Stomach smooth muscle (tissue), 2 donors: ENCODE data around the gene TRIM72.
"Not testable (repeated sequence)": the region's sequence is repeated elsewhere in the genome, so short reads cannot be mapped to it uniquely, and the experiment has no call there.

Experiments
- H3K27ac ChIP-seq: one replicate; pipeline ENCODE4 v1.7.0; 2013; ENCODE audit warnings: mild to moderate bottlenecking, low read length, inconsistent platforms
- H3K27me3 ChIP-seq, 2 donors: one replicate each; pipeline ENCODE4 v1.7.0; 2013; ENCODE audit warnings: low read length in 2 of 2; ENCODE audit not compliant: insufficient read depth in 2 of 2, control insufficient read depth in 1 of 2
- H3K36me3 ChIP-seq, 2 donors: one replicate each; pipeline ENCODE4 v1.7.0; 2013; ENCODE audit warnings: low read length in 2 of 2; ENCODE audit not compliant: control insufficient read depth in 2 of 2, insufficient read depth in 2 of 2
- H3K4me1 ChIP-seq: one replicate; pipeline ENCODE4 v1.7.0; 2013; ENCODE audit warnings: low read length; ENCODE audit not compliant: control insufficient read depth, insufficient read depth
- H3K4me3 ChIP-seq, 2 donors: one replicate each; pipeline ENCODE4 v1.7.0; 2013; ENCODE audit warnings: low read length in 2 of 2
- H3K9ac ChIP-seq, 2 donors: one replicate each; pipeline ENCODE4 v1.7.0; 2013; ENCODE audit warnings: low read length in 2 of 2, mild to moderate bottlenecking in 1 of 2
- H3K9me3 ChIP-seq, 2 donors: one replicate each; pipeline ENCODE4 v1.7.0; 2013; ENCODE audit warnings: low read length in 2 of 2; ENCODE audit not compliant: control insufficient read depth in 2 of 2
- donor health status: healthy.
- donor health status: Pancreatic carcinoma.

TRIM72 gene, protein sequence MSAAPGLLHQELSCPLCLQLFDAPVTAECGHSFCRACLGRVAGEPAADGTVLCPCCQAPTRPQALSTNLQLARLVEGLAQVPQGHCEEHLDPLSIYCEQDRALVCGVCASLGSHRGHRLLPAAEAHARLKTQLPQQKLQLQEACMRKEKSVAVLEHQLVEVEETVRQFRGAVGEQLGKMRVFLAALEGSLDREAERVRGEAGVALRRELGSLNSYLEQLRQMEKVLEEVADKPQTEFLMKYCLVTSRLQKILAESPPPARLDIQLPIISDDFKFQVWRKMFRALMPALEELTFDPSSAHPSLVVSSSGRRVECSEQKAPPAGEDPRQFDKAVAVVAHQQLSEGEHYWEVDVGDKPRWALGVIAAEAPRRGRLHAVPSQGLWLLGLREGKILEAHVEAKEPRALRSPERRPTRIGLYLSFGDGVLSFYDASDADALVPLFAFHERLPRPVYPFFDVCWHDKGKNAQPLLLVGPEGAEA

DNA sequence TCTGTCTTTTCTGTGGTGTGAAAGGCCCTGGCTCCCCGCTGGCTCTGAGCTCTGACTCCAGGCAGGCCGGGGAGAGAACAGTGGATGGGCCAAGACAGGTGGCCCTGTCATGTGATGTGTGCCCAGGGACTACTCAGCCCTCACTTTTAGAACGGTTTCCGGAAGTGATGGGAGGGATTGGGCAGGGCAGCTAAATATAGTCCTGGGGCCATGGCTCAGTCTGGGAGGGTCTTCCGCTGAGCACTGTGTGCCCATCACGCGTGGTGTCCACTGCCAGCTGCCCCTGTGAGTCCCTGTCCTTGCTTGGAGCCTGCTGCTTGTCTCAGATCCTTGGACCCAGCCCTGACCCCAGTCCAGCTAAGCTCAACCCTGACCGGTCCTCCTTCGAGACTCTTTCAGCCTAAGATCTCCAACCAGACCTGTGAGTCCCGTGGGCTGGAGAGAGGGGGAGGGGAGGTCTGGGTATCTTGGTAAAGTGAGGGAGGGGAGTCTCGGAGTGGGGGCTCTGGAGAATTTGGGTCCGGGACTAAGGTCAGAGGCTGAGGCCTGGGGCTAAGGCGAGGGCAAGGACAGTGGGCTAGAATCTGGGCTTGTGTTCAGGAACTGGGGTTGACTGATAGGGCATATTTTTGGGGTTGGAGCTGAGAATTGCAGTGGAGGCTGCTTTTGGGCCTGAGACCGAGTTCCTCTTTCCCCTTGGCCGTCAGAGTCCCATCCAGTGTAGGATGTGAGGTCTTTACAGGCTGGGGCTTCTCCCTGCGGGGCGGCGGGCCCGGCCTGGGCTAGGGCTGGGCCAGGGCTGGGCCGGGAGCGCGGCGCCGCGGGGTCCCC is at the start of gene TRIM72:
Gene TRIM72 (plus strand): TSS at position 243 of the 831 bp plus-strand sequence. CDS start 620 bp downstream, outside the sequence.
- H3K9ac ChIP-seq = no peak within 1 kb of the TSS
- H3K4me3 ChIP-seq = peak within 1 kb of the TSS; percentile 58 to 67
- H3K9me3 ChIP-seq = no peaks in the 10 kb centered on the region
- H3K27me3 ChIP-seq = peaks cover 34 to 45% of the 10 kb centered on the region in 2 donors
- H3K27ac ChIP-seq = no peak within 1 kb of the TSS
- H3K36me3 ChIP-seq = no peaks in the 10 kb centered on the region
- peaks cover 28% of the 10 kb centered on the region for H3K4me1 ChIP-seq

DNA sequence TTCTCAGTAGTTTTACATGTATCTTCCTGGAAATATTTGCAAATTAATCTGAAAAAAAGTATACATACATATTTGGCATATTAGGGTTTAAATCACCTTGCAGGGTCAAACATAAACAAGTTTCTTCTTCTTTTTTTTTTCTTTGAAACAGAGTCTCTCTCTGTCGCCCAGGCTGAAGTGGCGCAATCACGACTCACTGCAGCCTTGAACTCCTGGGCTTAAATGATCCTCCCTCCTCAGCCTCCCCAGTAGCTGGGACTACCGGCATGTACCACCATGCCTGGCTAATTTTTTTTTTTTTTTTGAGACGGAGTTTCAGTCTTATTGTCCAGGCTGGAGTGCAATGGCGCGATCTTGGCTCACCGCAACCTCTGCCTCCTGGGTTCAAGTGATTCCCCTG is 46.6 kb upstream of the TRIM72 start:
- Histone ChIP-seq H3K27ac (no peak overlapping the region), H3K27me3 (no peaks in the 10 kb centered on the region), H3K36me3 (no peaks in the 10 kb centered on the region), H3K9ac (no peak overlapping the region), H3K4me1 (no peaks in the 10 kb centered on the region), H3K4me3 (no peak overlapping the region), H3K9me3 (no peaks in the 10 kb centered on the region)

DNA sequence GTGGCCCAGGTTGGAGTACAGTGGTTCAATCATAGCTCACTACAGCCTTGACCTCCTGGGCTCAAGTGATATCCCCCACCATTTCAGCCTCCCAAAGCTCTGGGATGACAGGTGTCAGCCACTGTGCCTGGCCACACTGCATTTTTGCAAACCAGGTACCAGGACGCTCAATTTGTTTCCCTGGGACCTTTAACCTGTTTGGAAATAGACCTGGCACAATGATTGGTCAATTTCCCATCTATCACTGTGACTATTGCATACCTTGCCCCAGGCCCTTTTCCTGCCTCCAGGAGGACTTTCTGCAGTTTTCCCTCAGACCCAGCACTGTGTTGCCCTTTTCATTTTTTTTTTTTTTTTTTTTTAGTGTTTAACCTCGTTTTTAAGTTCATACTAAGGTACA is 45.1 kb upstream of the TRIM72 start:
- no peak overlapping the region for H3K9ac ChIP-seq
- no peaks in the 10 kb centered on the region for H3K9me3 ChIP-seq

DNA sequence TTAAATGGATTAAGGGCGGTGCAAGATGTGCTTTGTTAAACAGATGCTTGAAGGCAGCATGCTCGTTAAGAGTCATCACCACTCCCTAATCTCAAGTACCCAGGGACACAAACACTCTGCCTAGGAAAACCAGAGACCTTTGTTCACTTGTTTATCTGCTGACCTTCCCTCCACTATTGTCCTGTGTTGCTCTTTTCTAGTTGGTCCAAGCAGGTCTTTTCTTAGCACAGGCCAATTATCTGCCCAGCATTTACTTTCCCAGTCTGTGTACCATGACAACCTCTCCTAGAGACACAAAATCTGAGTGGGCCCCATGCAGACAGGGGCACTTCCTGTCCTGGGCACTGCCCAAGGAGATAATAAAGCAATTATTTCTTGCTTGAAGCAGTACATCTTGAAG is 43.9 kb upstream of the TRIM72 start:
- not testable (repeated sequence) for H3K27ac ChIP-seq, H3K36me3 ChIP-seq

More for the DNA sequence above, 45.1 kb upstream of the TRIM72 start:
- no peaks in the 10 kb centered on the region for H3K27me3 ChIP-seq
- no peaks in the 10 kb centered on the region for H3K4me1 ChIP-seq
- H3K27ac ChIP-seq = no peak overlapping the region
- no peak overlapping the region for H3K4me3 ChIP-seq
- no peaks in the 10 kb centered on the region for H3K36me3 ChIP-seq

DNA sequence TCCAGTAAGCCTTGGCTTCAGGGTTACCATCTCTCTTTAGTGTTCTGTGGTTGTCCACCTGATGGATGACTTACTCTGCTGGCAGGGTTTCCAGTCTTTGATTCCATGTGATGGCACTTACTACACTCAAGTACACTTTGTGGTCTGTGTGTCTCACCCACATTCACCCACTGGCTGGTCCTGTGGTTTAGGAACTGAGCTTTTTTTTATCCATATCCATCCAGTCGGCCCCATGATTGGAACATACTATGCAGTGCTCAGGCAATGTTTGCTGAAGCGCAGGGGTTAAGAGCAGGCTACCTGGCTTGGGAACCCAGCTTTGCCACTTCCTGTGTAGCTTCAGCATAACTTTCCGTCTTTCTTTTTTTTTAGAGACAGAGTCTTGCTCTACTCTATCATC is 36.8 kb upstream of the TRIM72 start:
- Histone ChIP-seq H3K4me1 (peaks cover 20% of the 10 kb centered on the region), H3K4me3 (no peak overlapping the region), H3K9me3 (no peaks in the 10 kb centered on the region), H3K9ac (no peak overlapping the region), H3K36me3 (no peaks in the 10 kb centered on the region), H3K27me3 (no peaks in the 10 kb centered on the region), H3K27ac (no peak overlapping the region)

More for the DNA sequence above, 43.9 kb upstream of the TRIM72 start:
- not testable (repeated sequence) for H3K9ac ChIP-seq, H3K9me3 ChIP-seq, H3K27me3 ChIP-seq, H3K4me1 ChIP-seq, H3K4me3 ChIP-seq

DNA sequence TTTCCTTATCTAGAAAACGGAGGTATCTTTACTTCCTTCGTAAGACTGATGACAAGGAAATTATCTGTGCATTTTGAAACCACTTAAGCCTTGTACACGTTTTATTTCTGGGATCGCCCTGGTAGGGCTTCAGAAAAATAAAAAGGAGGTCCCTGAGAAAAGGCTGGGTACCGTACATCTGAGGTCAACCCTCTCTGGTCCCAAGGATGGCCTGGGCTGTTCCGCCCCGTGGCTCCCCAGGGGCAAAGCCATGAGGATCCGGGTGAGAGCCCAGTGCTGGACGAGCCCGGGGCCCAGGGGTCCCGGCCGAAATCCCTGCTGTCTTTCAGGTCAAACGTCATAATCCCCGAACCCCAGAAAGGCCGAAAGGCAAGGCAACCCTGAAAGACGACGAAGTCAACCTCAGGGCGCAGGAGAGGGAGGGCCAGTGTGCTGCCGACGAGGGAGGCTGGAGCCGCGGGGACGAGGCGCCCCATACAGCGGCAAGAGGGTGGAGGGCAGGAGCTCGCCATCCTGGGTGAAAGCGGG is 34.6 kb upstream of the TRIM72 start:
- Histone ChIP-seq H3K36me3 (peaks cover 13 to 14% of the 10 kb centered on the region in 2 donors), H3K4me1 (peaks cover 36% of the 10 kb centered on the region), H3K27me3 (no peaks in the 10 kb centered on the region), H3K27ac (peak overlapping the region; percentile 93), H3K9me3 (no peaks in the 10 kb centered on the region), H3K4me3 (peak overlapping the region; percentile 92), H3K9ac (peak overlapping the region; percentile 92 to 96)

DNA sequence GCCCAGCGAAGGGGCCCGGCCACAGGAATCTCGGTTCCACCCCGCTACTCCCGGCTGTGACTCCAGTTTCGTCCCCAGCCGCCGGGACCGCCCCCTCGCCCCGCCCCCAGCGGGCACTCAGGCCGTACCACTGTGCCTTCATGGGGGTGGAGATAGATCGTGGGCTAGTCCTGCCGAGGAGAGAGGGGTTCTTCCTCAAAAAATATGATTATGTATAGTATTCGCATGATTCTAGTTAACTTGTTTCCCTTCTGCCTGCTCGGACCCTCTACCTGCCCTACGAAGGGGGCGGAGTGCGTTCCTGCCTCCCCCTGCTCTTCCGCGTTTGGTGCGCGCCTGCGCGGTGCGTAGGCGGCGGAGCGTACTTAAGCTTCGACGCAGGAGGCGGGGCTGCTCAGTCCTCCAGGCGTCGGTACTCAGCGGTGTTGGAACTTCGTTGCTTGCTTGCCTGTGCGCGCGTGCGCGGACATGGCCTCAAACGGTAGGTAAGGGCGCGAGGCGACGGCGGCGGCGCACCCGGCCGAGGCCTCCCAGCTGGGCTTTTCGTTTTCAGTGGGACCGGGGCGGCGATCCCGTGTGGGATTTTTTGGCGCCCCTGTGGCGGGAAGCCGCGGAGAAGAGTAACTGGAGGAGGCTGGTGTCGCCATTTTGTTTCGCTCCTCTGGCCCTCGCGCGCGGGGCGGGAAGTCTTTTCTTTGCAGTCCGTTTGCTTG is 34.0 kb upstream of the TRIM72 start, which contains the start of gene FUS:
Gene FUS (plus strand): TSS at position 393 of the 713 bp plus-strand sequence. CDS start 76 bp downstream, at position 469.
- H3K27me3 ChIP-seq = no peaks in the 10 kb centered on the region
- H3K4me1 ChIP-seq = peaks cover 36% of the 10 kb centered on the region
- peak within 1 kb of the TSS; percentile 92 to 96 for H3K9ac ChIP-seq
- H3K27ac ChIP-seq = peak within 1 kb of the TSS; percentile 93
- peaks cover 13 to 16% of the 10 kb centered on the region in 2 donors for H3K36me3 ChIP-seq
- no peaks in the 10 kb centered on the region for H3K9me3 ChIP-seq
- H3K4me3 ChIP-seq = peak within 1 kb of the TSS; percentile 92

DNA sequence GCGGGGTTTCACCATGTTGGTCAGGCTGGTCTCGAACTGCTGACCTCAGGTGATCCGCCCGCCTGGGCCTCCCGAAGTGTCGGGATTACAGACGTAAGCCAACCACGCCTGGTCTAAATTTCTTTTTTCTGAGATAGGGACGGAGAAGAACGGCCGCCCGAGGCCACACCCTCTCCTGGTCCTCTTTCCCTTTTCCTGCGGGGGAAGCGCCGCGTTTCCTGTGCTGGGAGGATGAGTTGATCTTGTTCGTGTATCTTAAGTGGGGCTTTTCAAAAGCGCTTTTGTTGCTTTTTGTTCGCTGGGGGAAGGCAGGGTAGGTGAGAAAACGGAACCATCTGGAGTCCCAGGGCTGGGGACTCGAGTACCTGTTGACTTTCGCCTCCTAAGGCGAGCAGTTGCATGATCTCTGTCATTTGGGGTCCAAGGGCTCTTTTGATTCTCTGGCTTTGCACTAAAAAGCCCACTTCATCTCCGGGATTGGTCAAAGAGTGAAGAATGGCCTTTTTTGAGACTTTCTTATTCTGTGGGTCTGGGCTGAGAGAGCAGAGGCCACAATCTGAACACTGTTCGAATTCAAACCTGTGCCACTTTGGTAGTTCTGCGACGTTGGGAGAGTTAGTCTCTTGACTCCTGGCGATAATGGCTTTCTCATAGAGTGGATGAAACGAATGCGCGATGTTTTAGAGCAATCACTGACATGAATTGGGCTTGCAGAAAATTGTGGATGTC is 32.7 kb upstream of the TRIM72 start:
- H3K4me3 ChIP-seq = peak overlapping the region; percentile 92
- peak overlapping the region; percentile 92 to 96 for H3K9ac ChIP-seq
- peaks cover 36% of the 10 kb centered on the region for H3K4me1 ChIP-seq
- H3K27ac ChIP-seq = peak overlapping the region; percentile 93
- H3K27me3 ChIP-seq = no peaks in the 10 kb centered on the region
- peaks cover 27 to 30% of the 10 kb centered on the region in 2 donors for H3K36me3 ChIP-seq
- H3K9me3 ChIP-seq = no peaks in the 10 kb centered on the region

DNA sequence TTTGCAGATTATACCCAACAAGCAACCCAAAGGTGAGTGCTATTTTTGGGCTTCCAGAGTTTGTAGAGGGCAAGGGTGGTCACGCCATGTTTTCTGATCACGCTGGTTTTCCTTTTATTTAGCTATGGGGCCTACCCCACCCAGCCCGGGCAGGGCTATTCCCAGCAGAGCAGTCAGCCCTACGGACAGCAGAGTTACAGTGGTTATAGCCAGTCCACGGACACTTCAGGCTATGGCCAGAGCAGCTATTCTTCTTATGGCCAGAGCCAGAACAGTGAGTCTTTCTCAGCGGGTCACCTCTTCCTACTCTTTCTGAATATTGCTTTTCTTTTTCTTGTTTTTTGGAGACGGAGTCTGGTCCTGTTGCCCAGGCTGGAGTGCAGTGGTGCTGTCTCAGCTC is 31.5 kb upstream of the TRIM72 start:
- Histone ChIP-seq H3K9me3 (no peaks in the 10 kb centered on the region), H3K4me3 (peak overlapping the region; percentile 92), H3K36me3 (peaks cover 38 to 41% of the 10 kb centered on the region in 2 donors), H3K4me1 (peaks cover 36% of the 10 kb centered on the region), H3K27ac (no peak overlapping the region), H3K27me3 (no peaks in the 10 kb centered on the region), H3K9ac (peak overlapping the region; percentile 39 to 58)
